Neural progenitor cell (in vitro differentiated cells): ENCODE measurements around the gene PYGM.

ENCODE experiments used
- EZH2 ChIP-seq: fragments of 200-600 bp; sonication (generic); IDR thresholded peaks from 2 replicates; pipeline ENCODE4 v1.6.1; 2017; ENCODE audit warnings: antibody characterized with exemption, mild to moderate bottlenecking, moderate library complexity
- EZH2phosphoT487 ChIP-seq: fragments of 200-600 bp; sonication (generic); IDR thresholded peaks from 2 replicates; pipeline ENCODE4 v1.6.1; 2017; ENCODE audit warnings: antibody characterized with exemption
- TF ChIP-seq, protein P1 (sequence below): fragments of 200-600 bp; sonication (generic); IDR thresholded peaks from 2 replicates; pipeline ENCODE4 v1.5.1; 2017; ENCODE audit warnings: antibody characterized with exemption, mild to moderate bottlenecking

DNA sequence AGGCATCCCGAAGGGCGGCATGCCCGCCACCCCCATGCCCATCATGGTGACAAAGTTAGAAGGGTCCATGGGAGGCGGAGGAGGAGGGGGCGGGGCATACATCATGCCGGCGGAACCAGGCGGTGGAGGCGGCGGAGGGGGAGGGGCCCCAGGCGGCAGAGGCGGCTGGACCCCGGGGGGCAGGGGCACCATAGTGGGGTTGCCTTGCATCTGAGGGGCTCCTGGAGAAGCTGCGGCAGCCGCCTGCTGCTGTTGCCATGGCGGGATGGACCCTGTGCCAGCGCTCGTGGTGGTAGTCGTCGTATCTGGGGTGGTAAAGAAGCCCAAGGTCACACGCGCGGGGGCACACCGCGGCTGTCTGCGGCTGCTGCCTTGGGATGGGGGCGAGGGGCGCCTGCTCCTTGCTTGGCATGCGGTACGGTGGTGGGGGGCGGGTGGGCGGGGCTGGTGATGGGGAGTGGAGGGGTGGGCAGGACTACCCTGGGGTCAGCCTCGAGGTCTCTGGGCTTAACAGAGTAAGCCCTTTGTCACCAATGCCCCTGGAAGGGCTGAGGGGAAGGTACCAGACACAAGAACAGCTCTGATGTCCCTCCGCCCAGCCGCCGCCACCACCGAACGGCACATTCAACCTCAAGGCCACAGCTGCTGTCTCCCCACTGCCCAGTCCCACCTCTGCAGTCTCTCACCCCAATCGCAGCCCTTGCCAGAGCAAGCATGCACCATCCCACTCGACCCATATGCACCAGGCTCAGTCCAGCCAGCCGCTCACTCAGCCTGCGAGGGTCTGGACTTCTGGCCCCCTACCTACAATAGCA, 6.3 kb upstream of the PYGM start:
- TF ChIP-seq, protein P1, sequence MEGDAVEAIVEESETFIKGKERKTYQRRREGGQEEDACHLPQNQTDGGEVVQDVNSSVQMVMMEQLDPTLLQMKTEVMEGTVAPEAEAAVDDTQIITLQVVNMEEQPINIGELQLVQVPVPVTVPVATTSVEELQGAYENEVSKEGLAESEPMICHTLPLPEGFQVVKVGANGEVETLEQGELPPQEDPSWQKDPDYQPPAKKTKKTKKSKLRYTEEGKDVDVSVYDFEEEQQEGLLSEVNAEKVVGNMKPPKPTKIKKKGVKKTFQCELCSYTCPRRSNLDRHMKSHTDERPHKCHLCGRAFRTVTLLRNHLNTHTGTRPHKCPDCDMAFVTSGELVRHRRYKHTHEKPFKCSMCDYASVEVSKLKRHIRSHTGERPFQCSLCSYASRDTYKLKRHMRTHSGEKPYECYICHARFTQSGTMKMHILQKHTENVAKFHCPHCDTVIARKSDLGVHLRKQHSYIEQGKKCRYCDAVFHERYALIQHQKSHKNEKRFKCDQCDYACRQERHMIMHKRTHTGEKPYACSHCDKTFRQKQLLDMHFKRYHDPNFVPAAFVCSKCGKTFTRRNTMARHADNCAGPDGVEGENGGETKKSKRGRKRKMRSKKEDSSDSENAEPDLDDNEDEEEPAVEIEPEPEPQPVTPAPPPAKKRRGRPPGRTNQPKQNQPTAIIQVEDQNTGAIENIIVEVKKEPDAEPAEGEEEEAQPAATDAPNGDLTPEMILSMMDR, result no peak
- TF ChIP-seq EZH2 (no peak), EZH2phosphoT487 (no peak)
